Stimulated activated CD4-positive, alpha-beta T cell treated with anti-CD3 and anti-CD28 coated beads, Interleukin-12 subunit alpha, Interleukin-12 subunit beta, amount 100 ng/mL, for 4 hours (primary cell): ENCODE results near the gene MAP2K5.
"Not testable (repeated sequence)": the region's sequence is repeated elsewhere in the genome, so short reads cannot be mapped to it uniquely, and the experiment has no call there.

Experiments used
- DNase-seq: peaks from one replicate; pipeline ENCODE4 v3.0.0-alpha.2; 2020

MAP2K5 gene

DNA sequence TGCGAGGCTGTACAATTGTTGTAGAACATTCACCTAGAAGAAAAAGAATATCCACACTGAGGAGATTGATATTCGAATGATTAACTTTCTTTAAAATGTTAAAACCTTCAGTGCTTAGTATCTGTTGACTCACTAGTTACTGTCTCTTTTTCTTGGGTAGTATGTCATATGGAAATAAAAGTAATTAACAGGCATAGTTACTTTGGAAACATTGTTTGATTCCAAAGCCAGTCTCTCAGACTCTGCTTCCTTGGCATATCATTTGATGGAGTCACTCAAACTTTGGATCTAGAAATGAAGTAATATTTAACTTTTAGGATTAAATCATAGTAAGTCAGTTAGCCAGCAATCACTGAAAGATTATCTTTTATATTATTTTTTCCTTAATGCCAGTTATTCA, 63.4 kb downstream of the MAP2K5 start:
- no peak for DNase-seq

DNA sequence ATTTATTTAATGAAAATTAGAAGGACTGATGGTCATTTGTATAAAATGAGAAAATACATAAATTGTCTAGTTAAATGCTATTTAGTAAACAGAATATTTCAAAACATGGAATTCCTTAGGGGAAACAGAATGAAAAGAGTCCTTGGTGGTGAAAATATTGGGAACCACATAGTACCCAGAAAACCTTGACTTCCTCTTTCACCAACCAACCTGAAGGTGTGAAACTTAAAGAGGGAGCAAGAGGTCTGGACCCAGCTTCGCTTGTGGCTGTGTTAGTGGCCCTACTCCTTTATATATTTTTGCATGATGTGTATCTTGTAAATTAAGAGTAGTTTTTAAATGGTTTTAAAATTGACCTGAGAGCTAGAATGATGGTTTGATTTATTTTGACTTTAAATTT, 64.2 kb downstream of the MAP2K5 start:
- no peak for DNase-seq

DNA sequence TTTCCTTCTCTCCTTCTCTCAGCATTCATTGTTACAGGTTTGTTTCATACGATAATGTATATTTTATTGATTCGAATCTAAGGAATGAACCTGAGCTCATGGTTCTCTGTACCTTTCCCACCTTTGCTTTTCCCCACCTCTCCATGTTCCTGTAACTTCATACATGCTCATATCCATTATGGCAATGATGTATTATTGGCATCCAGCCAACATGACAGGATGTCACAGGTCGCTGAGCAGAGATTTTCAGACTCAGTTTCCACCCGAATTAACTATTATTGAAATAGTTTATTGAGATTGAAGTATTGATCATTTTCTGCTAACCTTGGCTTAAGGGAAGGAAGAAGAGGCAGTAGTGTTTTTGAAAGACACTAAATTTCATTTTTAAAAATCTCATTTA, 64.8 kb downstream of the MAP2K5 start:
- DNase-seq = no peak

DNA sequence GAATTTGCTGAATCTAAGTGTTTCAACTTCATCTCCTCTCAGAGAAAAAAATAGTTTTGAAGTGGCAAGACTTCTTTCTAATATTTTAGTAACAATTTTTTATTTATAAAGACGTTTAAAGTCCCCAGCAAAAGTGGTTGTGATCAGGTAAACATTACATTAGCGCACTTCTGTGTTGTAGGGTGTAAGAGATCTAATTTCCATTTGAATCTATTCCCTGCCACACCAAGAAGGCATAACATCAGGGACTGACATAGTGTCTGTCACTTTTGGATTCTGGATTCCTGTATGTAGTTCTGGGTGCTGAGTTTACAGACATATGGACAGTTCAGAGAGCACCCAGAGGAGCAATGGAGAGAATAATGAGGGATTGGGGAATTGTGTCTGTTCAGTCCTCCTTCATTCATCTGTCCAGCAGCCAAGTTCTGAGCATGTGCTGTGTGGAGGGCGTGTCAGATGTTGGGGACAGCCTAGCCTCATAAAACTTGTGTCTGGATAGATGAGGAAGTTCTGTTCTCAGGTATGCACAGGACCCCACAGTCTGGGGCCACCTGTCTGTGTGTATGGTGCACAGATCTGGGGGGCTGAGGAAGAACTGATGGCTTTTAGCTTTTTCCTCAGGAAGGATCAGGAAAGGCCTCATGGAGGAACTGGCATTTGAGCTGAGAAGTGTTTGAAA, 65.6 kb downstream of the MAP2K5 start:
- DNase-seq = no peak

DNA sequence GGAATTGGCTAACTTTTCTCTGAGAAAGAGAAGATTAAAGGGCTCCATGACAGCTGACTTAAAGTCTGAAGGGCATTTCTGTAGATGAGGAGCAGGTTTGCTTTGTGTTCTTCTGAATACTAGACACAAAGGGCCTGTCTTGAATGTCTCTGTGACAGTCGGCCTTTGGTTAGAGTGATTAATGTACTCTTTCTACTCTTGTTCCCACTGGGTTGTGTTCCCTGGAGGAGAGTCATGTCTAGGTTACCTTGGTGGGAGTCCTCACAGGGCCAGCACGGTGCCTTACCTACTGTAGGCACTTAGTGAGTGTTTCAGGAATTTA, 66.1 kb downstream of the MAP2K5 start:
- no peak for DNase-seq

DNA sequence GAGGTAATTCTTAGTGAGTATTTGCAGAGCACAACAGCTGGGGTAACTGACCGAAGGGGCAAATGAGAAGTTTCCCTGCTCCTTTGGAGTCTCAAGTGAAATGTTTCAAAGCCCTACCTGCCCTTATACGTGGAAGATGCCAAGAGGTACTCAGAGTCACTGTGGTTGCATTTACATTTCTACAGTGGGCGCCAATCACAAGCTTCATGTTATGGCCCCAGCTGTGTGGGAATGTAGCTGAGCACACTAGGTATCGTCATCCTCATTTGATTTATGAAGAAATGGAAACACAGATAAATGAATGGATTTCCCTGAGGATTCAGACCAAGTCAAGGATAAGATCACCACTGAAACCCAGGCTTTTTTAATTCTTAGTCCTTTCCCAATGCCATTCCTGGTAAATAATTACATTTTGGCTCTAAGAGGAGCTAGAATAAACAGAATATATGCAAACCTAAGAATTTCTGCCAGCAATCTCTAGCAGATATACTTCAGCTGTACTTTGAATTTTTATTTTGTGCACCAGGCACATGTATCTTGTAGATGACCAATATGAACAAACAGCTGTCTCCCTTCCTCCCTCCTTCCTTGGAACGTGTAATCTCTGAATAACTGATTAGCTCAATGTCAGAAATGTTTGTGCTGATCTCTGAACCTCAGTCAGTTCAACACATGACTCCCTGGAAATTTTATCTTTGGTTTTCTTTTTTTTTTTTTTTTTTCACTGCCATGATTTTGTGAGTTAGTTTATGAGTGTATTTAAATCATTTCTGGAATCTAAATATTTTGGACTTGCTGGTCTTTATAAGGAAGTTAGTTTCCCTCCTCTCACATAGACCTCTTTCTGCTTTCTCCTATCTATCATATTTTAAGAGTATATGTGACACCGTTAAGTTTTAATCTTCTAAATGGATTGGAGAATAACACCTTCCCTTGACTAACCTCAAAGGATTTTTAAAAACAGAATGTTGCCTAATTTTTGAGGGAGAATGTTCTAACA, 69.2 kb downstream of the MAP2K5 start:
- no peak for DNase-seq

DNA sequence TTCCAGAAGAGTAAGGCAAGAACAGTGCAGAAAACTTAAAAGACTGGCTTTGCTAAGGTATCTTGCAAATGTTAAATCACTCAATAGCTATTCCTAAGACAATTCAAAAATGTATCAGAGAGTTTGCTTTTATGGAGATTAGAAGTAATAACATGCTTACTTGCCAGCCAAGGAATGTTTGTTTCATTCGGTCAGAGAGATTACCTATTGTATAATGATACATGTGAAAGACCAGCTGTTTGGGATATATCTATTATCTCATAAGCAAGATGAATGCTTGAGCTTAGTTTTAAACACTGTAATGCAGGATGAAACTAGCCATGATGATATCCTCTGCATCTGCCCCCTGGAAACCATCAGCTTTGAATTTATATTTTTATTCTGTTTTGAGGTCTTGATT, 70.7 kb downstream of the MAP2K5 start:
- DNase-seq = no peak

DNA sequence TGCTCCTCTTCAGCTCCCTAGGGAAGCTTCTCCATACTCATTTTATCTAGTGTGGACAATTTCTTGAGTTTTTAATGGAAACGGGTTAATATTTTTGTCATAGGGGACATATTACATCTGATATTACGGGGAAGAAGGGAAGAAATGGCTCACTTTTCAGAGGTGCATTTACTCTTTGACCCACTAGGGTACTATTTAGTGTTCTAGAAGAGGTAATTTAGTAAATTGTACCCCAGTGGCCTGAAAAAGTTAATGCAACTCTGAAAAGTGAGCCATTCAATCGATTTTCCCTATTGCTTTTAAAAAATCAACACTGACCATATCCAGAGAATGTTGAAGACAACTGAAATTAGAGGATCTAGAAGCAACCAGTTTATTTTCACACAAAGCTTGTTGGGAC, 71.2 kb downstream of the MAP2K5 start:
- no peak for DNase-seq

DNA sequence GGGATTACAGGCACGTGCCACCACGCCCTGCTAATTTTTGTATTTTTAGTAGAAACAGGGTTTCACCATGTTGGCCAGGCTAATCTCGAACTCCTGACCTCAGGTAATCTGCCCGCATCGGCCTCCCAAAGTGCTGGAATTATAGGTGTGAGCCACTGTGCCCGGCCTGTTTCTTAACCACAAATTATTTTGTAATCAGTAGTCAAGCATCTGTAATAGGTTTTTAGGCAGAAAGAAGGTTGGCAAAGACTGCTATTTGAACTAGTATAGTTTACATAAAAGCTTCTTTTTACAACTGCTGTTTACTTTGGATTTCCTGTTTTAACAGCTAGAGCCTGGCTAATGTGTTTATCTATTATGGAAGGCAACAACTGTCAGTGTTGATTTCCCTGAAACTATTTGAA, 72.6 kb downstream of the MAP2K5 start:
- not testable (repeated sequence) for DNase-seq

DNA sequence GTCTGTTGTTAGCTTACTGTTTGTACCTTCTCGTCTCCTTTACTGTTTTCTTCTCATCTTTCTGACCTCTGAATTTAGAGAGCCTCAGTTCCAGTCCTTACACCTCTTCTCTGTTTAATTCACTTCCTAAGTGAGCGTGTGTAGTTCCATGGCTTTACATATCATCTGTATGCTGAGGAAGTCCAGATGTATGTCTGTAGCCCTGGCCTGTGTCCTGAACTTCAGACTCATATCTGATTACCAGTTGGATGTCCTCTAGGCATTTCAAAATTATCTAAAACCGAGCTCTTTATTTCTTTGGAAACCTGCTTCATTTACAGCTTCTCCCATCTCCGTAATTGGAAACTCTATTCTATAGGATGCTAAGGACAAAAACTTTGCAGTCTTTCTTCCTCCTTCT, 75.8 kb downstream of the MAP2K5 start:
- DNase-seq = no peak

DNA sequence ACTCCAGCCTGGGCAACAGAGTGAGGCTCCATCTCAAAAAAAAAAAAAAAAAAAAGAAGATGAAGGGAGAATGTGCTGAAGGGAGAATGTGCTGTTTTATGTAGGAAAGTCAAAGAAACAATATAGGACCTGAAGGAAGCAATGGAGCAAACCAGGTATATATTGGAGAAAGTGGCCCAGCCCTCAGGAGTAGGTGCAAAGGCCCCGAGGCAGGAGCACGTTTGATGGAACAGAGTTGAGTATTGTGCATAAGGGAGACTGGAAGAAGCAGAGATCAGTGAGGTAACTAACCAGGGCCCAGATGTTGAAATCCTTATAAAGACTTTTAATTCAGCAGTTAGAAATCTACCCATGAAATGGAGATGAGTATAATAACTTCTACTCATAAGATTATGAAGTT, 79.6 kb downstream of the MAP2K5 start:
- no peak for DNase-seq

DNA sequence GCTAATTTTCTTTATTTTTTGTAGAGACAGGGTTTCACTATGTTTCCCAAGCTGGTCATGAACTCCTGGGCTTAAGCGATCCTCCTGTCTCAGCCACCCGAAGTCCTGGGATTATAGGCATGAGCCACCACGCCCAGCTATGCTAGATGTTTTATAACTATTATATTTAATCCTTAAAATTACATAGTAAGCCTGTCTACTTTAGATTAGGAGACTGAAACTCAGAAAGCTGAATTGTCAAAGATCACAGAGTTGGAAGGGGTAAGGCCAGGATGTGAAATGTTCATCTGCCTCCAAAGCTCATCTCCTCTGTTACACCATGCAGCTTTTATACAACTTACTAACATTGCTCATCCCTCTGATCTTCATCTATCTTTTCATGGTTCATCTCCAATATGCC, 89.8 kb downstream of the MAP2K5 start:
- DNase-seq = no peak

DNA sequence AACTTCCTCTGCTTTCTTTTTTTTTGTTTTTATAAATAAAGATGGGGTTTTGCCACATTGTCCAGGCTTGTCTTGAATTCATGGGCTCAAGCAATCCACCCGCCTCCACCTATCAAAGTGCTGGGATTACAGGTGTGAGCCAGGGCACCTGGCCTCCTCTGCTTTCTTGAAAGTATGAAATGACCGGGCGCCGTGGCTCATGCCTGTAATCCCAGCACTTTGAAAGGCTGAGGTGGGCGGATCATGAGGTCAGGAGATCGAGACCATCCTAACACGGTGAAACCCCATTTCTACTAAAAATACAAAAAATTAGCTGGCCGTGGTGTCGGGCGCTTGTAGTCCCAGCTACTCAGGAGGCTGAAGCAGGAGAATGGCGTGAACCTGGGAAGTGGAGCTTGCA, 93.4 kb downstream of the MAP2K5 start:
- not testable (repeated sequence) for DNase-seq

DNA sequence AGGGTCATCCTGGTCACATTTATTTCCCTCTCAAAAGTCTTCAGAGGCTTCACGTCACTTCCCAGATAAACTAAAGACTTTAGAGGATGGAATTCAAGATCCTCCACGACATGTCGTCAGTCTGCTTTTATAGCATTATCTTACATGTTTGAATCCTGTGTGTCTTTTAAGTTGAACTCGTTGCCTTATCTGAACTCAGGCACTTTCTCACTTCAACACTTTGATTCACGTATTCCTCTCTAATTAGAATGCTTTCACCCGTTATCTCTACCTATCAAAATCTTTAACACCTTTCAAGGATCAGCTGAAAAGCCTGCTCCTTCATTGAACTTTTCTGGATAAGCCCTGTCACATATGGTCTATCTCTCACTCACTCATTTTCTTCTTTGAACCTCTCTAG, 97.1 kb downstream of the MAP2K5 start:
- DNase-seq = no peak

DNA sequence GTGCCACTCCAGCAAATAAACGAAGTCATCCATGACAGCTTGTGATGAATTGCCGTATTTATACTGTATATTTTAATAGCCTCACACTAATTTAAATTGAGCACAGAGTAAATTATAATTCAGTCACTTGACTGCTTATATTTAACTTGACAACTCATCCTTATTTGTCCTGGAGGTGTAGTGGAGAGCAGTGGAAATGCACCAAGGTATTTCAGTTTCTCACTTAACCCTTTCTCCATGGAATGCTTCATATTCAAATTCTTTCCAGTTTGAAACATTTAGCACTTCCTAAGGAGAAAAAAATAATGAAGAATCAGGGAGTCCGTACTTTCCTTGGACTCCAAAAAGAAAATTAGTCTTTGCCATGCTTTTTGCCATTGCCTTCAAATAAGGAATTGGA, 99.0 kb downstream of the MAP2K5 start:
- no peak for DNase-seq

DNA sequence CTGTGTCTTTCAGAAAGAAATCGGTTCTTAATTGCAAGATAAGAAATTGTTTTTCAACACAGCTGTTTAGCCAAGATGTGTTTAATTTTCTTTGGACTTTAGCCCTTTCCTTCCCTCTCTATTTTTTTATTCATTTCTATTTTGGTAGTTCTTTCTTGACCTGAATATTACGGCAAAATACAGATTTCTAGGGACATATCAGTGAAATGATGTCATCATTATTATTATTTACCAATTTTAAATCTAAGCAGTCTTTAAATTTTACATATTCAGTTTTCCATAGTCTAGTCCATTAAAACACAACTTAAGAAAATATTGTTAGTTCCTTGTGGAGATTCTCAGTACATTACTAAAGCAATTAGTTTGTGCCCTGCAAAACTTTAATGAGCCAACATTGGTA, 104.3 kb downstream of the MAP2K5 start:
- DNase-seq = no peak

DNA sequence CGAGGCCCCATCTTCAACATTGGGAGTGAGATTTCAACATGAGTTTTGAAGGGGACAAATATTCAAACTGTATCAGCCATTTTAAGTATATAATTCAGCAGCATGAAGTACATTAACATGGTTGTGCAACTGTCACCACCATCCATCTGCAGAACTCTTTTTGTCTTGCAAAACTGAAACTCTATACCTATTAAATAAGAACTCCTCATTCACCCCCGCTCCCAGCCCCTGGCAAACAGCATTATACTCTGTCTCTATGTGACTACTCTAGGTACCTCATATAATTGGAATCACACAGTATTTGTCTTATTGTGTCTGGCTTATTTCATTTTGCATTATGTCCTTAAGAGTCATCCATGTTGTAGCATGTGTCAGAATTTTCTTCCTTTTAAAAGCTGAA, 110.1 kb downstream of the MAP2K5 start:
- DNase-seq = no peak

DNA sequence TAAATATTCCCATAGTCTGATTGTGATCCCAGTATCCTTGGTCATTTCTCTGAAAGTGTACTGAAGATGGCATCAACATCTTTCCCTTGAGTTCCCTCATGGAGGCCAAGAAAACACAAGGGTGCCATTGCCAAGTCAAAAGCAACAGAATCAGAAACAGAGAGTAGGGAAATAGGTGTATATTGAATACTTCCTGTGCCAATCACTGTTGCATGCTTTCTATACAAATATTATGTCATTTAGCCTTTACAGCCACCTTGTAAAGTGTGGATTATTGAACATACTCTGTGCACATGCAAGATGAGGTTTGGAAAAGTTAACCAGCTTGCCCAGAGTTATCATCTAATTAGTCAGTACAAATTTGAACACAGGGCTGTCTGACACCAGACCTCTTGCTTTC, 117.9 kb downstream of the MAP2K5 start:
- no peak for DNase-seq

DNA sequence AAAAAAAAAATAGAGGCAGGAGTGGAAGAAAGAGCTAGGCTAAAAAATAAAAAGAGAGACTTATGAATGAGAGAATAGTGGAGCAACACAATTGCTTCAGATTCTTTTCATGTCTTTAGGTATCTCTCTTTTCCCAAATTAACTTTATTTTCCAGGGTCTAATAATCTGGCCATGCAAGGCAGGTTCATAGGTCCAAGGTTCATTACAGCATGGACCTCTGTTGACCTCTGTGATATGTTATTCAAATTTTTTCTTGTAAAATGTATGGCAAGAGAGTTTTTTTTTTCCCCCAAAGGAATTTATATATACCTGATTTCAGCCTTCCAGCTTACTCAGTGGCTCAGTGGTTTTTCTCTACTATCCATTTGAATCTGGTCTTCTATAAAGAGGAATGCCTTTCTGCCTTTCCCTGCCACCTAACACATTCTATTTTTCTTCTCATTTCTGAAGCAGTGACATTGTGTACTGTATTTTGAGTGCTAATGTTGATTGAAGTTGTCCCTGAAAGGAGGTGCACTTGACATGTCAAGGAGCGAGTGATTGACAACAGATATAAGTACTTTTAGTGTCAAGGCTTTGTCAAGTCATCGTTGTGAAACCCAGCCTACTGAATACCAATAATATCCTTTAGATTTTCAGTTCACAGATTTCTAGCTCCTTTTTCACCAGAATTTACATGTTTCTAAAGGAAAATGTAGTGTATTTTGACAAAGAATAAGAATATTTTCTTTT, 118.5 kb downstream of the MAP2K5 start:
- no peak for DNase-seq

DNA sequence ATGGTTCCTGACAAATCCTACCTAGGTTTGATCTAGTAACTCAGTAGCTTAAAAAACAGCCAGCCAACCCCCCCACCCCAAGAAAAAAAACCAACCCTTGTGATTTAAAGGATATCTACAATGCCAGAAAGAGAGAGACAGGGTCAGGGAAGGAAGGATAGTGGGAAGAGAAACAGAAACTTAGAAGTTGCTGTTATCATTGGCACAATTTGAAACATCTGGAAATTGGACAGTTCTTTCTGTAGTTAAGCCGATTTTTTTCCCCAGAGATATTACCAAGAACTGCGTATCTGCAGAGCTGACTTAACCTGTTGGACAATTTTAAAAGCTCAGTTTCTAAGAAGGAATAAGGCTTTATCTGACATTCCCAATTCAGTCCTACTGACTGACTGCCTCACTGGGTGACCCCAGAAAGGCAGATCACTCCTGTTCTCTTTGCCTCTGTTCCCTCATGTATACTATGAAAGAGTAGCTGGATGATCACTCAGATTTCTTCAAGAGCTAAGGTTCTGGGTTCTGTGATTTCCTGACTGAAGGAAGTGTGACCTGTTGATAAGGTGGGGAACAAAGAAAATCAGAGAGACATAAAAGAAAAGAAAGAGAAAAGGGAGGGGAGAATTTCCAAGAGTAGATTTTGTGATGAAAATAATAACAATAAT, 128.3 kb downstream of the MAP2K5 start:
- DNase-seq = no peak

DNA sequence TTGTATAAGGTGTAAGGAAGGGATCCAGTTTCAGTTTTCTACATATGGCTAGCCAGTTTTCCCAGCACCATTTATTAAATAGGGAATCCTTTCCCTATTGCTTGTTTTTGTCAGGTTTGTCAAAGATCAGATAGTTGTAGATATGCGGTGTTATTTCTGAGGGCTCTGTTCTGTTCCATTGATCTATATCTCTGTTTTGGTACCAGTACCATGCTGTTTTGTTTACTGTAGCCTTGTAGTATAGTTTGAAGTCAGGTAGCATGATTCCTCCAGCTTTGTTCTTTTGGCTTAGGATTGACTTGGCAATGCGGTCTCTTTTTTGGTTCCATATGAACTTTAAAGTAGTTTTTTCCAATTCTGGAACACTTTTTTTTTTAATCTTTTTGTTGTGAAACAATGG, 130.3 kb downstream of the MAP2K5 start:
- not testable (repeated sequence) for DNase-seq

DNA sequence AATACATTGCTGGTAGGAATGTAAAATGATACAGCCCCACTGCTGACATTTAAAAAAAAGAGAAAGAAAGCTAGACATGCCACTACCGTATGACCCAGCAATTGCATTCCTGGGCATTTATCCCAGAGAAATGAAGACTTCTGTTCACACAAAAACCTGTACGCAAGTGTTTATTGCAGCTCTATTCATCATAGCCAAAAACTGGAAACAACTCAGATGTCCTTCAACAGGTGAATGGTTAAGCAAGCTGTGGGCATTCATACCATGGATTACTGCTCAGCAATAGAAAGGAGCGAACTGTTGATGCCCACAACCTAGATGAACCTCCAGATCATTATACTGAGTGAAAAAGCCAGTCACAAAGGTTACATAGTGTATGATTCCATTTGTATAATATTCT, 132.5 kb downstream of the MAP2K5 start:
- DNase-seq = no peak

DNA sequence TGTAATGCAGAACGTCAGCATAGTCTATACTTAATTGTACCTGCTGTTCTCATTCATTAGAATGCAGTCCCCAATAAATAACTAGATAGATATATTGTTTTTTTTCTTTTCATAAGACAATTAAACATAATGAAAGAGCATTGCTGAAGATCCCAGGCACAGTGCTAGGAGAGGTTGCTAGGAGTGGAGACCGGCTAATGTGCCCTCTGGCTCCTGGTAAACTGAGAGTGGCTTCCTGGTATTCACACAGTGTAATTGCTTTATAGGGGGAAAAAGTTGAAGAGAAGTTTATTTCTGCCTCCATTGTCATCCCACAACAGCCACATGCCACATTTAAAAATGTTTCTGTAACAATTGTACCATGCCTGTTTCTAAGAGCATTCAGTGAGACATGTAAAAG, 135.6 kb downstream of the MAP2K5 start:
- no peak for DNase-seq
